GM12875 (cell line): ENCODE data around the gene CPXM2.

Experiments
- H3K4me3 ChIP-seq: one replicate; pipeline ENCODE4 v1.5.1; 2011; ENCODE audit warnings: low read depth, low read length, control low read depth
- TF ChIP-seq, protein P1 (sequence below): IDR thresholded peaks from 2 replicates; pipeline ENCODE4 v1.5.1; 2011; ENCODE audit warnings: low read depth, mild to moderate bottlenecking, control low read depth, inconsistent platforms, low read length, moderate library complexity, borderline replicate concordance; ENCODE audit not compliant: insufficient read depth

CPXM2 gene

DNA sequence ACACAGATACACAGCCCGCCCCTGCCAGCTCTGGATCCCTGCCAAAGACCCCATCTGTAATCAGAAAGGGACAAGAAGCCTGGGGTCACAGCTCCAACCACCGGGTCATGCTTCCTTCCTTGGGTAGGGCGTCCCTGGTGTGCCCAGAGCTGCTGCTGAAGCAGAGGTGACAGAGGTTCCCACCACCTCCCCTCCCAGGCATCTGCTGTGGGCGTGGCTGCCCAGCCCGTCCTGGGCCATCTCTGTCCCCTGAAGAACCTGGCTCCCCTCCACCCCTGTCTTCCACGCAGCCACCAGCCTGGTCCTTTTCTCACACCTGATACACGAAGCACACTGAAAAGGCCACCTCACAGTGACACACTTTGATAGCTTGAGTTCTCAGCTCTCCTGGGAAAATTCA lies 38.2 kb upstream of the CPXM2 start:
- TF ChIP-seq, protein P1, sequence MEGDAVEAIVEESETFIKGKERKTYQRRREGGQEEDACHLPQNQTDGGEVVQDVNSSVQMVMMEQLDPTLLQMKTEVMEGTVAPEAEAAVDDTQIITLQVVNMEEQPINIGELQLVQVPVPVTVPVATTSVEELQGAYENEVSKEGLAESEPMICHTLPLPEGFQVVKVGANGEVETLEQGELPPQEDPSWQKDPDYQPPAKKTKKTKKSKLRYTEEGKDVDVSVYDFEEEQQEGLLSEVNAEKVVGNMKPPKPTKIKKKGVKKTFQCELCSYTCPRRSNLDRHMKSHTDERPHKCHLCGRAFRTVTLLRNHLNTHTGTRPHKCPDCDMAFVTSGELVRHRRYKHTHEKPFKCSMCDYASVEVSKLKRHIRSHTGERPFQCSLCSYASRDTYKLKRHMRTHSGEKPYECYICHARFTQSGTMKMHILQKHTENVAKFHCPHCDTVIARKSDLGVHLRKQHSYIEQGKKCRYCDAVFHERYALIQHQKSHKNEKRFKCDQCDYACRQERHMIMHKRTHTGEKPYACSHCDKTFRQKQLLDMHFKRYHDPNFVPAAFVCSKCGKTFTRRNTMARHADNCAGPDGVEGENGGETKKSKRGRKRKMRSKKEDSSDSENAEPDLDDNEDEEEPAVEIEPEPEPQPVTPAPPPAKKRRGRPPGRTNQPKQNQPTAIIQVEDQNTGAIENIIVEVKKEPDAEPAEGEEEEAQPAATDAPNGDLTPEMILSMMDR, result no peak
- no peak overlapping the region for H3K4me3 ChIP-seq

DNA sequence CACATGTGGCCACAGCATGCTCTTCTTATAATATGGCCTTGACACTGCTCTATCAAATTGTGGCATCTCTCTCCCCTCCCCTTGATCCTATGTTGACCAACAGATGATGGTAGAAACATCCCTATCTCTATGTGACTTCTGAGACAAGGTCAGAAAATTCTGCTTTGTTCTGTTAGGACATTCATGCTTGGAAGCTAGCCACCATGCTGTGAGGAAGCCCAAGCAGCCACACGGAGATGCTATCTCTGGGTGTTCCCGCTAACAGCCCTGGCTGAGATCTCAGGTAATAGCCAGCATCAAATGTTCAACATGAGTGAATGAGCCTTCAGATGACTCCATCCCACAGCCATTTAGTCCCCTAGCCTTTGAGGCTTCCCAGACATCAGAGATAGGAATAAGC lies 36.8 kb upstream of the CPXM2 start:
- H3K4me3 ChIP-seq, result no peak overlapping the region
- TF ChIP-seq, protein P1, result no peak

DNA sequence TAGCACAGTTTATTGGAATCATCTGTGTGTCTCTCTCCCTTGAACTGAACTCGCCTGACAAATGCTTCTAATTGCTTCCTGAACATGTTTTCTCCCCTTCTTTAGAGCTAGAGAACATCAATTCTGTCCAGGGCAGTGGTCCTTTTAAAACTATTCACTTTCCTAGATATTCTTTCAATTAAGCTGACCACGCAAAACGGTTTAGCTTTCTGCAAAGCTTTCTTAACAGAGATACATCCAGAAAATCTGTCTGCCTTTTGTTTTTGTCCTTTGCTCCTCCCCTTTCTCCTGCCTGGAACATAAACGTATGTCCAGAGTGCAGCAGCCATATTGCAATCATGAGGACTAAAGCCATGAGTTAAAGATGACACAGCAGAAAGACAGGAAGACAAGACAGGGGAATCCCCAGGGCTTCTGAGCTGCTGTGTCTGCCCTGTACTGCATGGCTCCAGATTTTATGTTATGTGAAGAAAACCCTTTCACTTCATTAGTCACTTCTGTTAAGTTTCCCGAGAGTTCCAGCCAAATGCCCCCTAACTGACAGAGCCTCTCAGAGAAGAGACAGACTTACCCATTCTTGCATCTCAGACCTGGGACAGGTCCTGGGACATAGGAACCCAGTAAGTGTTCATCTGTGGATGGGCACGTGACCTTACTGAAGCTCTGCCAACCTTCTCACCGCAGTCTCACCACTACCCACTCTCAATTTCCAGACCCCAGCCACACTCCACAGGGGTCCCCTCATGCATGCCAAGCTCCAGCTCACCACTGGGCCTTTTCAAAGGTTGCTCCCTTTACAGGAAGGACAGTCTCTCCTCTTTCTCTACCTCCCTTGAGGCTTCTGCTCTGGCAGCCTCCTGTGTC lies 35.0 kb upstream of the CPXM2 start:
- TF ChIP-seq, protein P1, result no peak
- no peak overlapping the region for H3K4me3 ChIP-seq

DNA sequence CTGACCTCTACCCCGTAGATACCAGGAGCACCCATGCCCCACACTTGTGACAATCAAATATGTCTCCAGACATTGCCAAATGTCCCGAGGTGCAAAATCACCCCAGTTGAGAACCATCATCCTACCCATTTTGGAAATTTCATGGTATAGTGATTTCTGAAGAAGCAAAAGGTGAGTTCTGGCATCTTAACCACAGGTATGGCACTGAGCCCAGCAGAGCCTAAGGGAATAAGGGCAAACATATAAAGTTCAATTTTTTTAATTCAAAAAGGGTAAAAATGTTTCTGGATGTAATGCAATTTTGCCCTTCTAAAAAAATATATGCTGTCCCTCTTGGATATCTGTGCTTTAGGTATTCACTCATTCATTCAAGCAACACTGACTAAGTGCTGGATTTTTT lies 30.5 kb upstream of the CPXM2 start:
- H3K4me3 ChIP-seq, result no peak overlapping the region
- TF ChIP-seq, protein P1, result no peak

- TF ChIP-seq, protein P1, result no peak
- H3K4me3 ChIP-seq, result no peak overlapping the region
These were observed 25.2 kb upstream of the CPXM2 start for GRCh38 chr10:123916775-123917174.

GRCh38 chr10:123913688-123914268 lies 22.2 kb upstream of the CPXM2 start:
- TF ChIP-seq, protein P1, result no peak
- H3K4me3 ChIP-seq, result no peak overlapping the region

GRCh38 chr10:123912871-123913270 lies 21.3 kb upstream of the CPXM2 start:
- H3K4me3 ChIP-seq, result no peak overlapping the region
- TF ChIP-seq, protein P1, result no peak
